SK-N-SH (cell line): Measurements from ENCODE around the gene HDHD5.

Experiments
- EP300 ChIP-seq, 2 experiments: IDR thresholded peaks; 2 replicates each; pipeline versions ENCODE4 v1.4.0 to v1.6.1; 2012; ENCODE audit warnings: borderline replicate concordance in 1 of 2, low read depth in 1 of 2, low read length in 1 of 2
- EZH2phosphoT487 ChIP-seq: fragments of 200-600 bp; sonication (generic); IDR thresholded peaks from 2 replicates; pipeline ENCODE4 v1.6.1; 2017; ENCODE audit warnings: low read depth, mixed run types, mild to moderate bottlenecking, antibody characterized with exemption, moderate library complexity, borderline replicate concordance
- NRF1 ChIP-seq: IDR thresholded peaks from 2 replicates; pipeline ENCODE4 v1.6.1; 2012; ENCODE audit warnings: low read depth, mild to moderate bottlenecking, low read length
- PBX3 ChIP-seq: IDR thresholded peaks from 2 replicates; pipeline ENCODE4; 2012
- RAD21 ChIP-seq: IDR thresholded peaks from 2 replicates; pipeline ENCODE4 v1.6.1; 2012; ENCODE audit warnings: mild to moderate bottlenecking, low read length
- RCOR1 ChIP-seq: fragments of 150-350 bp; IDR thresholded peaks from 2 replicates; pipeline ENCODE4 v1.6.1; 2017; ENCODE audit warnings: antibody characterized with exemption, low read length
- RXRA ChIP-seq: IDR thresholded peaks from 2 replicates; pipeline ENCODE4 v1.4.0; 2012; ENCODE audit warnings: low read depth, mild to moderate bottlenecking, borderline replicate concordance
- SIN3A ChIP-seq: IDR thresholded peaks from 2 replicates; pipeline ENCODE4 v1.6.1; 2012; ENCODE audit warnings: low read depth, mild to moderate bottlenecking, low read length, moderate library complexity, borderline replicate concordance
- SMC3 ChIP-seq: IDR thresholded peaks from 2 replicates; pipeline ENCODE4 v1.6.1; 2012; ENCODE audit warnings: low read depth, low read length, improper control_type of control experiment
- TAF1 ChIP-seq: IDR thresholded peaks from 2 replicates; pipeline ENCODE4 v1.6.1; 2012; ENCODE audit warnings: low read depth, mild to moderate bottlenecking, low read length, moderate library complexity, borderline replicate concordance
- USF2 ChIP-seq: fragments of 150-350 bp; IDR thresholded peaks from 2 replicates; pipeline ENCODE4 v1.6.1; 2017; ENCODE audit warnings: antibody characterized with exemption, low read length, low read depth, borderline replicate concordance
- TF ChIP-seq, protein P1 (sequence below): fragments of 200-600 bp; sonication (generic); IDR thresholded peaks from 2 replicates; pipeline ENCODE4 v1.6.1; 2017; ENCODE audit warnings: antibody characterized with exemption, mild to moderate bottlenecking, moderate library complexity

GRCh38 chr22:17112491-17113042 lies 46.5 kb downstream of the HDHD5 start:
- TF ChIP-seq EP300 (IDR thresholded peaks at IDR 0.05; ENCODE audit: borderline replicate concordance in 1 of 2, low read depth in 1 of 2, low read length in 1 of 2) (no peak), RAD21 (no peak), SIN3A (no peak), USF2 (no peak), RXRA (no peak), RCOR1 (no peak), TAF1 (no peak), NRF1 (no peak), EZH2phosphoT487 (no peak), PBX3 (no peak), SMC3 (no peak)
- TF ChIP-seq, protein P1, sequence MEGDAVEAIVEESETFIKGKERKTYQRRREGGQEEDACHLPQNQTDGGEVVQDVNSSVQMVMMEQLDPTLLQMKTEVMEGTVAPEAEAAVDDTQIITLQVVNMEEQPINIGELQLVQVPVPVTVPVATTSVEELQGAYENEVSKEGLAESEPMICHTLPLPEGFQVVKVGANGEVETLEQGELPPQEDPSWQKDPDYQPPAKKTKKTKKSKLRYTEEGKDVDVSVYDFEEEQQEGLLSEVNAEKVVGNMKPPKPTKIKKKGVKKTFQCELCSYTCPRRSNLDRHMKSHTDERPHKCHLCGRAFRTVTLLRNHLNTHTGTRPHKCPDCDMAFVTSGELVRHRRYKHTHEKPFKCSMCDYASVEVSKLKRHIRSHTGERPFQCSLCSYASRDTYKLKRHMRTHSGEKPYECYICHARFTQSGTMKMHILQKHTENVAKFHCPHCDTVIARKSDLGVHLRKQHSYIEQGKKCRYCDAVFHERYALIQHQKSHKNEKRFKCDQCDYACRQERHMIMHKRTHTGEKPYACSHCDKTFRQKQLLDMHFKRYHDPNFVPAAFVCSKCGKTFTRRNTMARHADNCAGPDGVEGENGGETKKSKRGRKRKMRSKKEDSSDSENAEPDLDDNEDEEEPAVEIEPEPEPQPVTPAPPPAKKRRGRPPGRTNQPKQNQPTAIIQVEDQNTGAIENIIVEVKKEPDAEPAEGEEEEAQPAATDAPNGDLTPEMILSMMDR = no peak
